ENCODE data around the gene MIGA1. TPM values are rescaled to one million over a fixed set of nuclear protein-coding genes. Genes with fewer than 3 reads are reported as not detected.

MIGA1 gene
- total and polyA plus RNA-seq, 2 of the 13 experiments (the other 11 are each of a cell fraction or from before 2014, with no cell fraction given), result 3.8 to 6.6 TPM

- no peaks in the 10 kb centered on the region for H3K27me3 ChIP-seq (ENCODE audit: control insufficient read depth in 1 of 2, insufficient read depth in 2 of 2, low read length in 2 of 2)
- H4K20me1 ChIP-seq (ENCODE audit: insufficient read depth, low read length), result no peaks in the 10 kb centered on the region
- H3K4me1 ChIP-seq (ENCODE audit: insufficient read depth, low read length), result no peaks in the 10 kb centered on the region
- H3K79me2 ChIP-seq (ENCODE audit: insufficient read depth, low read length), result no peaks in the 10 kb centered on the region
- H3K9me3 ChIP-seq (ENCODE audit: low read length), result no peaks in the 10 kb centered on the region
- ChIA-PET POLR2A (no interaction called here), CTCF (ENCODE audit: low intra/inter-chr PET ratio, low total read pairs) (no interaction called here)
- H3K9ac ChIP-seq (ENCODE audit: insufficient read depth, low read depth, low read length), result no peak overlapping the region
- no peak for ATAC-seq
- H3K4me2 ChIP-seq (ENCODE audit: low read depth, low read length), result no peak overlapping the region
- no peak for DNase-seq (ENCODE audit: low spot score)
- H2AFZ ChIP-seq (ENCODE audit: low read length), result no peak overlapping the region
- WGBS (ENCODE audit: low lambda C conversion rate), result 96% methylated on average over 3 of the region's 3 CpGs
- H3K4me3 ChIP-seq (replicated peaks in 1 of 3; ENCODE audit: insufficient read depth in 1 of 3, low read depth in 2 of 3, low read length in 3 of 3), result no peak overlapping the region
- peaks cover 2 to 3% of the 10 kb centered on the region in 2 experiments; a peak in 1 of 5 replicates for H3K36me3 ChIP-seq (replicated peaks in 1 of 2; ENCODE audit: control insufficient read depth in 1 of 2, insufficient read depth in 2 of 2, low read length in 2 of 2)
- intact Hi-C loops (cut with micrococcal nuclease; ENCODE audit: unreplicated experiment) (no loop called here), in situ Hi-C loops (cut with HindIII; ENCODE audit: extremely low pct_ligation_motif_present, low pct_unique_long_range_greater_than_20kb) (no loop called here)
- no peak overlapping the region for H3K27ac ChIP-seq (ENCODE audit: extremely low read length, insufficient read depth, low read length)
- no peak for FAIRE-seq
- BruUV-seq (replicated peaks), result no TSS peak
- no peak for TF ChIP-seq PLSCR1 (CRISPR knock-in tag; IDR thresholded peaks at IDR 0.05; ENCODE audit: borderline replicate concordance)
- no peak for TF ChIP-seq ZNF468 (CRISPR knock-in tag; IDR thresholded peaks at IDR 0.05)
- no peak for TF ChIP-seq ISX (CRISPR knock-in tag; conservative IDR thresholded peaks at IDR 0.05)
- TF ChIP-seq TBL1XR1 (IDR thresholded peaks at IDR 0.05; ENCODE audit: borderline replicate concordance, low read length, partially characterized antibody), result no peak
- TF ChIP-seq MATR3 (CRISPR knock-in tag; IDR thresholded peaks at IDR 0.05), result no peak
- TF ChIP-seq ZNF660 (CRISPR knock-in tag; IDR thresholded peaks at IDR 0.05; ENCODE audit: borderline replicate concordance, low read depth), result no peak
- TF ChIP-seq ZNF772 (CRISPR knock-in tag; IDR thresholded peaks at IDR 0.05), result no peak
- no peak for TF ChIP-seq CREB3 (CRISPR knock-in tag; IDR thresholded peaks at IDR 0.05)
- TF ChIP-seq HHEX (CRISPR knock-in tag; IDR thresholded peaks at IDR 0.05), result no peak
- no peak for TF ChIP-seq ZSCAN12 (CRISPR knock-in tag; IDR thresholded peaks at IDR 0.05)
- TF ChIP-seq ZSCAN20 (CRISPR knock-in tag; IDR thresholded peaks at IDR 0.05; ENCODE audit: borderline replicate concordance), result no peak
- TF ChIP-seq SALL1 (CRISPR knock-in tag; IDR thresholded peaks at IDR 0.05), result no peak
- TF ChIP-seq NFE2L2 (IDR thresholded peaks at IDR 0.05; ENCODE audit: low read length), result no peak
These were observed 54.2 kb downstream of the MIGA1 start for GRCh38 chr1:77833521-77834100.

Data from HepG2 (cell line).